ENCODE measurements around the gene EPB41L4B.

Gene EPB41L4B

GRCh38 chr9:109319626-109320241, 1.1 kb downstream of the EPB41L4B start:
- DNase-seq = no peak

- DNase-seq = no peak
Observed at GRCh38 chr9:109319017-109319625, 1.7 kb downstream of the EPB41L4B start.

GRCh38 chr9:109317979-109318741, 2.7 kb downstream of the EPB41L4B start:
- DNase-seq = no peak

- DNase-seq = no peak
Observed at GRCh38 chr9:109317311-109317978, 3.4 kb downstream of the EPB41L4B start.

GRCh38 chr9:109316207-109316640, 4.6 kb downstream of the EPB41L4B start:
- DNase-seq = no peak

GRCh38 chr9:109315480-109316206, 5.2 kb downstream of the EPB41L4B start:
- no peak for DNase-seq

- DNase-seq = no peak
Observed at GRCh38 chr9:109314011-109314531, 6.8 kb downstream of the EPB41L4B start.

- DNase-seq = no peak
Observed at GRCh38 chr9:109313351-109313750, 7.5 kb downstream of the EPB41L4B start.

- no peak for DNase-seq
Observed at GRCh38 chr9:109312783-109313182, 8.1 kb downstream of the EPB41L4B start.

- no peak for DNase-seq
Observed at GRCh38 chr9:109311731-109312130, 9.1 kb downstream of the EPB41L4B start.

- no peak for DNase-seq
Observed at GRCh38 chr9:109311286-109311685, 9.6 kb downstream of the EPB41L4B start.

- no peak for DNase-seq
Observed at GRCh38 chr9:109310486-109310901, 10.4 kb downstream of the EPB41L4B start.

- DNase-seq = no peak
Observed at GRCh38 chr9:109309282-109309681, 11.6 kb downstream of the EPB41L4B start.

GRCh38 chr9:109307380-109308240, 13.2 kb downstream of the EPB41L4B start:
- no peak for DNase-seq

- DNase-seq = no peak
Observed at GRCh38 chr9:109305801-109306200, 15.1 kb downstream of the EPB41L4B start.

- no peak for DNase-seq
Observed at GRCh38 chr9:109304347-109304746, 16.5 kb downstream of the EPB41L4B start.

GRCh38 chr9:109303900-109304299, 17.0 kb downstream of the EPB41L4B start:
- no peak for DNase-seq

GRCh38 chr9:109302606-109303005, 18.3 kb downstream of the EPB41L4B start:
- no peak for DNase-seq

GRCh38 chr9:109301012-109301411, 19.8 kb downstream of the EPB41L4B start:
- no peak for DNase-seq

GRCh38 chr9:109299891-109300290, 21.0 kb downstream of the EPB41L4B start:
- no peak for DNase-seq

GRCh38 chr9:109297899-109298298, 23.0 kb downstream of the EPB41L4B start:
- DNase-seq = no peak
